Kasumi-1 (cell line): ENCODE measurements around the gene HOXB4.
"Not testable (repeated sequence)": the region's sequence is repeated elsewhere in the genome, so short reads cannot be mapped to it uniquely, and the experiment has no call there.

Source experiments
- DNase-seq, 2 experiments: peaks; one replicate each; lab custom pipeline; 2025; lab: John Stamatoyannopoulos, UW

HOXB4 gene

GRCh38 chr17:48546924-48547807 is 31.0 kb downstream of the HOXB4 start:
- DNase-seq: no peak

GRCh38 chr17:48546137-48546923 is 31.8 kb downstream of the HOXB4 start:
- no peak for DNase-seq

GRCh38 chr17:48545539-48545938 is 32.6 kb downstream of the HOXB4 start:
- no peak for DNase-seq

GRCh38 chr17:48545022-48545375 is 33.2 kb downstream of the HOXB4 start, which contains the start of gene HOXB2:
Gene HOXB2 (minus strand): TSS chr17:48545109. CDS start chr17:48544911, 198 bp downstream.
- DNase-seq: no peak

- no peak for DNase-seq
Observed at GRCh38 chr17:48544349-48545021, 33.7 kb downstream of the HOXB4 start.

- no peak for DNase-seq
Observed at GRCh38 chr17:48543854-48544348, 34.2 kb downstream of the HOXB4 start.

- DNase-seq: no peak
Observed at GRCh38 chr17:48543107-48543853, 34.9 kb downstream of the HOXB4 start.

- no peak for DNase-seq
Observed at GRCh38 chr17:48542698-48543106, 35.4 kb downstream of the HOXB4 start.

- no peak for DNase-seq
Observed at GRCh38 chr17:48542114-48542656, 36.0 kb downstream of the HOXB4 start.

GRCh38 chr17:48541577-48542113 is 36.5 kb downstream of the HOXB4 start:
- no peak for DNase-seq

GRCh38 chr17:48541036-48541576 is 37.0 kb downstream of the HOXB4 start:
- DNase-seq: no peak

GRCh38 chr17:48540213-48540612 is 37.9 kb downstream of the HOXB4 start:
- no peak for DNase-seq

GRCh38 chr17:48539177-48539576 is 39.0 kb downstream of the HOXB4 start:
- no peak for DNase-seq

- DNase-seq: no peak
Observed at GRCh38 chr17:48537316-48537715, 40.8 kb downstream of the HOXB4 start.

- not testable (repeated sequence) for DNase-seq
Observed at GRCh38 chr17:48535793-48536559, 42.2 kb downstream of the HOXB4 start.

GRCh38 chr17:48532261-48532660 is 45.9 kb downstream of the HOXB4 start:
- no peak for DNase-seq

- no peak for DNase-seq
Observed at GRCh38 chr17:48530887-48531272, 47.3 kb downstream of the HOXB4 start, which contains the start of gene HOXB1. Gene HOXB1 (minus strand): TSS chr17:48531011. CDS start chr17:48530904, 107 bp downstream.

- DNase-seq: no peak
Observed at GRCh38 chr17:48530208-48530886, 47.8 kb downstream of the HOXB4 start.

- DNase-seq: no peak
Observed at GRCh38 chr17:48529683-48530009, 48.5 kb downstream of the HOXB4 start.
